WTC11 (cell line): ENCODE data around the gene UGT1A9. TPM values are rescaled to one million over a fixed set of nuclear protein-coding genes. Genes with fewer than 3 reads are reported as not detected.

Source experiments
- ATAC-seq: fragments of 200-7000 bp; cut with Tn5 transposase; 2 replicates; pipeline ENCODE4 v1.10.0; 2021; ENCODE audit warnings: mild to moderate bottlenecking, moderate library complexity
- CTCF ChIA-PET: fragments of 300-600 bp; sonication (Branson Sonifier 250); formaldehyde crosslinking; loops from one replicate; lab custom pipeline; 2021; ENCODE audit warnings: antibody characterized with exemption; lab: Charles Lee
- POLR2A ChIA-PET: fragments of 350-600 bp; sonication (Branson Sonifier 250); formaldehyde crosslinking; loops from one replicate; lab custom pipeline; 2021; ENCODE audit warnings: antibody characterized with exemption; lab: Charles Lee
- DNase-seq: peaks from one replicate; pipeline ENCODE4 v3.0.0; 2021; ENCODE audit warnings: low spot score
- H3K27ac Mint-ChIP-seq: 2 replicates; pipeline ENCODE4 v1.8.0; 2021; ENCODE audit warnings: mixed read lengths
- H3K27me3 Mint-ChIP-seq: 2 replicates; pipeline ENCODE4 v1.8.0; 2021; ENCODE audit warnings: low read depth, mild to moderate bottlenecking, moderate library complexity, mixed read lengths
- H3K36me3 Mint-ChIP-seq: 2 replicates; pipeline ENCODE4 v1.8.0; 2021; ENCODE audit warnings: mixed read lengths
- H3K4me1 Mint-ChIP-seq: 2 replicates; pipeline ENCODE4 v1.8.0; 2022; ENCODE audit warnings: mixed read lengths
- H3K4me3 Mint-ChIP-seq: 2 replicates; pipeline ENCODE4 v1.8.0; 2021; ENCODE audit warnings: mild to moderate bottlenecking, moderate library complexity, mixed read lengths
- H3K9me3 Mint-ChIP-seq: 2 replicates; pipeline ENCODE4 v1.8.0; 2021; ENCODE audit warnings: mixed read lengths
- ATF1 ChIP-seq: sonication (generic); formaldehyde crosslinking; IDR thresholded peaks from 2 replicates; pipeline ENCODE4 v1.8.1; 2023; ENCODE audit warnings: mild to moderate bottlenecking, moderate library complexity, missing genetic modification reagents
- E2F5 ChIP-seq: sonication (generic); formaldehyde crosslinking; IDR thresholded peaks from 2 replicates; pipeline ENCODE4 v1.8.1; 2022; ENCODE audit warnings: mild to moderate bottlenecking, moderate library complexity, missing genetic modification reagents
- GTF2I ChIP-seq: fragments of 250-450 bp; sonication (Bioruptor Pico); conservative IDR thresholded peaks from 2 replicates; pipeline ENCODE4 v1.4.0; 2021; ENCODE audit warnings: mild to moderate bottlenecking
- JAZF1 ChIP-seq: fragments of 250-450 bp; sonication (Bioruptor Pico); IDR thresholded peaks from 2 replicates; pipeline ENCODE4 v1.9.0; 2021; ENCODE audit warnings: moderate library complexity, mild to moderate bottlenecking, inconsistent platforms
- MXD4 ChIP-seq: fragments of 250-450 bp; sonication (Bioruptor Pico); IDR thresholded peaks from 2 replicates; pipeline ENCODE4 v1.8.0; 2021; ENCODE audit warnings: mild to moderate bottlenecking, moderate library complexity, borderline replicate concordance
- NFE2L1 ChIP-seq: sonication (generic); formaldehyde crosslinking; IDR thresholded peaks from 2 replicates; pipeline ENCODE4 v1.8.1; 2023; ENCODE audit warnings: missing genetic modification reagents
- NR2C2 ChIP-seq: sonication (generic); formaldehyde crosslinking; IDR thresholded peaks from 2 replicates; pipeline ENCODE4 v1.8.0; 2022; ENCODE audit warnings: mild to moderate bottlenecking, missing genetic modification reagents
- ZNF219 ChIP-seq: sonication (generic); formaldehyde crosslinking; IDR thresholded peaks from 2 replicates; pipeline ENCODE4 v1.8.0; 2023; ENCODE audit warnings: missing genetic modification reagents, mild to moderate bottlenecking, borderline replicate concordance
- ZNF281 ChIP-seq: sonication (generic); formaldehyde crosslinking; IDR thresholded peaks from 2 replicates; pipeline ENCODE4 v1.8.0; 2023; ENCODE audit warnings: mild to moderate bottlenecking, missing genetic modification reagents
- ZNF423 ChIP-seq: fragments of 250-450 bp; sonication (Bioruptor Pico); IDR thresholded peaks from 2 replicates; pipeline ENCODE4 v2.1.2; 2022; ENCODE audit warnings: mild to moderate bottlenecking, moderate library complexity
- total RNA-seq: library from RNA; stranded (reverse); gene quantifications from 3 replicates; pipeline ENCODE4 v1.2.3, GENCODE V29; 2021
- TF ChIP-seq, protein P1 (sequence below): sonication (generic); formaldehyde crosslinking; IDR thresholded peaks from 2 replicates; pipeline ENCODE4 v1.8.1; 2023; ENCODE audit warnings: mild to moderate bottlenecking, moderate library complexity, missing genetic modification reagents
- TF ChIP-seq, protein P2 (sequence below): sonication (generic); formaldehyde crosslinking; IDR thresholded peaks from 2 replicates; pipeline ENCODE4 v1.8.1; 2022; ENCODE audit warnings: low read depth, missing genetic modification reagents, borderline replicate concordance
- TF ChIP-seq, protein P3 (sequence below): sonication (generic); formaldehyde crosslinking; IDR thresholded peaks from 2 replicates; pipeline ENCODE4 v1.8.1; 2023; ENCODE audit warnings: mild to moderate bottlenecking, missing genetic modification reagents, borderline replicate concordance
- TF ChIP-seq, protein P4 (sequence below): fragments of 250-450 bp; sonication (Bioruptor Pico); IDR thresholded peaks from 2 replicates; pipeline ENCODE4 v1.9.0; 2021; ENCODE audit warnings: mild to moderate bottlenecking
- TF ChIP-seq, protein P5 (sequence below): sonication (generic); formaldehyde crosslinking; IDR thresholded peaks from 2 replicates; pipeline ENCODE4 v1.8.1; 2023; ENCODE audit warnings: mild to moderate bottlenecking, missing genetic modification reagents
- TF ChIP-seq, protein P6 (sequence below): fragments of 250-450 bp; sonication (Bioruptor Pico); IDR thresholded peaks from 2 replicates; pipeline ENCODE4 v2.1.2; 2022; ENCODE audit warnings: mild to moderate bottlenecking, moderate library complexity

Gene UGT1A9
- total RNA-seq, 1 experiment from 2014 or later = not detected

GRCh38 chr2:233638836-233639235, 32.9 kb upstream of the UGT1A9 start:
- ChIA-PET POLR2A (no interaction called here), CTCF (no interaction called here)
- no peak overlapping the region for H3K4me3 Mint-ChIP-seq
- H3K27ac Mint-ChIP-seq = no peak overlapping the region
- H3K27me3 Mint-ChIP-seq = peaks cover 5% of the 10 kb centered on the region
- ATAC-seq (no peak), DNase-seq (no peak)
- no peaks in the 10 kb centered on the region for H3K36me3 Mint-ChIP-seq
- TF ChIP-seq ATF1 = no peak
- TF ChIP-seq, protein P1, sequence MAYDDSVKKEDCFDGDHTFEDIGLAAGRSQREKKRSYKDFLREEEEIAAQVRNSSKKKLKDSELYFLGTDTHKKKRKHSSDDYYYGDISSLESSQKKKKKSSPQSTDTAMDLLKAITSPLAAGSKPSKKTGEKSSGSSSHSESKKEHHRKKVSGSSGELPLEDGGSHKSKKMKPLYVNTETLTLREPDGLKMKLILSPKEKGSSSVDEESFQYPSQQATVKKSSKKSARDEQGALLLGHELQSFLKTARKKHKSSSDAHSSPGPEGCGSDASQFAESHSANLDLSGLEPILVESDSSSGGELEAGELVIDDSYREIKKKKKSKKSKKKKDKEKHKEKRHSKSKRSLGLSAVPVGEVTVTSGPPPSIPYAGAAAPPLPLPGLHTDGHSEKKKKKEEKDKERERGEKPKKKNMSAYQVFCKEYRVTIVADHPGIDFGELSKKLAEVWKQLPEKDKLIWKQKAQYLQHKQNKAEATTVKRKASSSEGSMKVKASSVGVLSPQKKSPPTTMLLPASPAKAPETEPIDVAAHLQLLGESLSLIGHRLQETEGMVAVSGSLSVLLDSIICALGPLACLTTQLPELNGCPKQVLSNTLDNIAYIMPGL = no peak
- no peaks in the 10 kb centered on the region for H3K9me3 Mint-ChIP-seq
- no peaks in the 10 kb centered on the region for H3K4me1 Mint-ChIP-seq

GRCh38 chr2:233639860-233640259, 31.8 kb upstream of the UGT1A9 start:
- DNase-seq = no peak
- H3K4me1 Mint-ChIP-seq = no peaks in the 10 kb centered on the region
- CTCF ChIA-PET = no interaction called here
- peaks cover 5% of the 10 kb centered on the region for H3K9me3 Mint-ChIP-seq
- peaks cover 2% of the 10 kb centered on the region for H3K27me3 Mint-ChIP-seq
- peaks cover 4% of the 10 kb centered on the region for H3K36me3 Mint-ChIP-seq
- no peak overlapping the region for H3K27ac Mint-ChIP-seq
- POLR2A ChIA-PET = no interaction called here
- no peak for ATAC-seq
- H3K4me3 Mint-ChIP-seq = no peak overlapping the region
- TF ChIP-seq, protein P2, sequence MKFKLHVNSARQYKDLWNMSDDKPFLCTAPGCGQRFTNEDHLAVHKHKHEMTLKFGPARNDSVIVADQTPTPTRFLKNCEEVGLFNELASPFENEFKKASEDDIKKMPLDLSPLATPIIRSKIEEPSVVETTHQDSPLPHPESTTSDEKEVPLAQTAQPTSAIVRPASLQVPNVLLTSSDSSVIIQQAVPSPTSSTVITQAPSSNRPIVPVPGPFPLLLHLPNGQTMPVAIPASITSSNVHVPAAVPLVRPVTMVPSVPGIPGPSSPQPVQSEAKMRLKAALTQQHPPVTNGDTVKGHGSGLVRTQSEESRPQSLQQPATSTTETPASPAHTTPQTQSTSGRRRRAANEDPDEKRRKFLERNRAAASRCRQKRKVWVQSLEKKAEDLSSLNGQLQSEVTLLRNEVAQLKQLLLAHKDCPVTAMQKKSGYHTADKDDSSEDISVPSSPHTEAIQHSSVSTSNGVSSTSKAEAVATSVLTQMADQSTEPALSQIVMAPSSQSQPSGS (CRISPR knock-in tag) = no peak
- TF ChIP-seq ZNF423 (CRISPR knock-in tag) (no peak), E2F5 (CRISPR knock-in tag) (no peak), NR2C2 (CRISPR knock-in tag) (no peak), NFE2L1 (no peak), ZNF219 (CRISPR knock-in tag) (no peak), ZNF281 (CRISPR knock-in tag) (no peak), JAZF1 (CRISPR knock-in tag) (no peak), GTF2I (CRISPR knock-in tag) (no peak), MXD4 (no peak)
- TF ChIP-seq, protein P3, sequence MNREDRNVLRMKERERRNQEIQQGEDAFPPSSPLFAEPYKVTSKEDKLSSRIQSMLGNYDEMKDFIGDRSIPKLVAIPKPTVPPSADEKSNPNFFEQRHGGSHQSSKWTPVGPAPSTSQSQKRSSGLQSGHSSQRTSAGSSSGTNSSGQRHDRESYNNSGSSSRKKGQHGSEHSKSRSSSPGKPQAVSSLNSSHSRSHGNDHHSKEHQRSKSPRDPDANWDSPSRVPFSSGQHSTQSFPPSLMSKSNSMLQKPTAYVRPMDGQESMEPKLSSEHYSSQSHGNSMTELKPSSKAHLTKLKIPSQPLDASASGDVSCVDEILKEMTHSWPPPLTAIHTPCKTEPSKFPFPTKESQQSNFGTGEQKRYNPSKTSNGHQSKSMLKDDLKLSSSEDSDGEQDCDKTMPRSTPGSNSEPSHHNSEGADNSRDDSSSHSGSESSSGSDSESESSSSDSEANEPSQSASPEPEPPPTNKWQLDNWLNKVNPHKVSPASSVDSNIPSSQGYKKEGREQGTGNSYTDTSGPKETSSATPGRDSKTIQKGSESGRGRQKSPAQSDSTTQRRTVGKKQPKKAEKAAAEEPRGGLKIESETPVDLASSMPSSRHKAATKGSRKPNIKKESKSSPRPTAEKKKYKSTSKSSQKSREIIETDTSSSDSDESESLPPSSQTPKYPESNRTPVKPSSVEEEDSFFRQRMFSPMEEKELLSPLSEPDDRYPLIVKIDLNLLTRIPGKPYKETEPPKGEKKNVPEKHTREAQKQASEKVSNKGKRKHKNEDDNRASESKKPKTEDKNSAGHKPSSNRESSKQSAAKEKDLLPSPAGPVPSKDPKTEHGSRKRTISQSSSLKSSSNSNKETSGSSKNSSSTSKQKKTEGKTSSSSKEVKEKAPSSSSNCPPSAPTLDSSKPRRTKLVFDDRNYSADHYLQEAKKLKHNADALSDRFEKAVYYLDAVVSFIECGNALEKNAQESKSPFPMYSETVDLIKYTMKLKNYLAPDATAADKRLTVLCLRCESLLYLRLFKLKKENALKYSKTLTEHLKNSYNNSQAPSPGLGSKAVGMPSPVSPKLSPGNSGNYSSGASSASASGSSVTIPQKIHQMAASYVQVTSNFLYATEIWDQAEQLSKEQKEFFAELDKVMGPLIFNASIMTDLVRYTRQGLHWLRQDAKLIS (CRISPR knock-in tag) = no peak
- TF ChIP-seq, protein P4, sequence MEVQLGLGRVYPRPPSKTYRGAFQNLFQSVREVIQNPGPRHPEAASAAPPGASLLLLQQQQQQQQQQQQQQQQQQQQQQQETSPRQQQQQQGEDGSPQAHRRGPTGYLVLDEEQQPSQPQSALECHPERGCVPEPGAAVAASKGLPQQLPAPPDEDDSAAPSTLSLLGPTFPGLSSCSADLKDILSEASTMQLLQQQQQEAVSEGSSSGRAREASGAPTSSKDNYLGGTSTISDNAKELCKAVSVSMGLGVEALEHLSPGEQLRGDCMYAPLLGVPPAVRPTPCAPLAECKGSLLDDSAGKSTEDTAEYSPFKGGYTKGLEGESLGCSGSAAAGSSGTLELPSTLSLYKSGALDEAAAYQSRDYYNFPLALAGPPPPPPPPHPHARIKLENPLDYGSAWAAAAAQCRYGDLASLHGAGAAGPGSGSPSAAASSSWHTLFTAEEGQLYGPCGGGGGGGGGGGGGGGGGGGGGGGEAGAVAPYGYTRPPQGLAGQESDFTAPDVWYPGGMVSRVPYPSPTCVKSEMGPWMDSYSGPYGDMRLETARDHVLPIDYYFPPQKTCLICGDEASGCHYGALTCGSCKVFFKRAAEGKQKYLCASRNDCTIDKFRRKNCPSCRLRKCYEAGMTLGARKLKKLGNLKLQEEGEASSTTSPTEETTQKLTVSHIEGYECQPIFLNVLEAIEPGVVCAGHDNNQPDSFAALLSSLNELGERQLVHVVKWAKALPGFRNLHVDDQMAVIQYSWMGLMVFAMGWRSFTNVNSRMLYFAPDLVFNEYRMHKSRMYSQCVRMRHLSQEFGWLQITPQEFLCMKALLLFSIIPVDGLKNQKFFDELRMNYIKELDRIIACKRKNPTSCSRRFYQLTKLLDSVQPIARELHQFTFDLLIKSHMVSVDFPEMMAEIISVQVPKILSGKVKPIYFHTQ (CRISPR knock-in tag) = no peak
- TF ChIP-seq, protein P5, sequence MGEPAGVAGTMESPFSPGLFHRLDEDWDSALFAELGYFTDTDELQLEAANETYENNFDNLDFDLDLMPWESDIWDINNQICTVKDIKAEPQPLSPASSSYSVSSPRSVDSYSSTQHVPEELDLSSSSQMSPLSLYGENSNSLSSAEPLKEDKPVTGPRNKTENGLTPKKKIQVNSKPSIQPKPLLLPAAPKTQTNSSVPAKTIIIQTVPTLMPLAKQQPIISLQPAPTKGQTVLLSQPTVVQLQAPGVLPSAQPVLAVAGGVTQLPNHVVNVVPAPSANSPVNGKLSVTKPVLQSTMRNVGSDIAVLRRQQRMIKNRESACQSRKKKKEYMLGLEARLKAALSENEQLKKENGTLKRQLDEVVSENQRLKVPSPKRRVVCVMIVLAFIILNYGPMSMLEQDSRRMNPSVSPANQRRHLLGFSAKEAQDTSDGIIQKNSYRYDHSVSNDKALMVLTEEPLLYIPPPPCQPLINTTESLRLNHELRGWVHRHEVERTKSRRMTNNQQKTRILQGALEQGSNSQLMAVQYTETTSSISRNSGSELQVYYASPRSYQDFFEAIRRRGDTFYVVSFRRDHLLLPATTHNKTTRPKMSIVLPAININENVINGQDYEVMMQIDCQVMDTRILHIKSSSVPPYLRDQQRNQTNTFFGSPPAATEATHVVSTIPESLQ (CRISPR knock-in tag) = no peak
- TF ChIP-seq, protein P6, sequence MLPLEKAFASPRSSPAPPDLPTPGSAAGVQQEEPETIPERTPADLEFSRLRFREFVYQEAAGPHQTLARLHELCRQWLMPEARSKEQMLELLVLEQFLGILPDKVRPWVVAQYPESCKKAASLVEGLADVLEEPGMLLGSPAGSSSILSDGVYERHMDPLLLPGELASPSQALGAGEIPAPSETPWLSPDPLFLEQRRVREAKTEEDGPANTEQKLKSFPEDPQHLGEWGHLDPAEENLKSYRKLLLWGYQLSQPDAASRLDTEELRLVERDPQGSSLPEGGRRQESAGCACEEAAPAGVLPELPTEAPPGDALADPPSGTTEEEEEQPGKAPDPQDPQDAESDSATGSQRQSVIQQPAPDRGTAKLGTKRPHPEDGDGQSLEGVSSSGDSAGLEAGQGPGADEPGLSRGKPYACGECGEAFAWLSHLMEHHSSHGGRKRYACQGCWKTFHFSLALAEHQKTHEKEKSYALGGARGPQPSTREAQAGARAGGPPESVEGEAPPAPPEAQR (CRISPR knock-in tag) = no peak
